Activated B cell treated with CpG ODN at 0.5 μM for 24 hours (primary cell): Measurements from ENCODE around the gene ZGLP1. TPM values are rescaled to one million over a fixed set of nuclear protein-coding genes. Genes with fewer than 3 reads are reported as not detected.

ENCODE experiments used
- ATAC-seq: fragments of 200-7000 bp; cut with Tn5 transposase; one replicate; pipeline ENCODE4 v1.10.0; 2021; ENCODE audit warnings: low read depth, mild to moderate bottlenecking, moderate library complexity
- CTCF ChIA-PET: fragments of 350-600 bp; sonication (Branson Sonifier 250); formaldehyde crosslinking; loops from one replicate; lab custom pipeline; 2021; ENCODE audit warnings: antibody characterized with exemption; lab: Charles Lee
- POLR2A ChIA-PET: fragments of 350-600 bp; sonication (Branson Sonifier 250); formaldehyde crosslinking; loops from one replicate; lab custom pipeline; 2021; ENCODE audit warnings: antibody characterized with exemption; lab: Charles Lee
- DNase-seq: peaks from one replicate; pipeline ENCODE4 v3.0.0; 2022
- H3K27ac Mint-ChIP-seq: one replicate; pipeline ENCODE4 v1.8.0; 2020; ENCODE audit warnings: mixed read lengths
- H3K27me3 Mint-ChIP-seq: one replicate; pipeline ENCODE4 v1.8.0; 2021; ENCODE audit warnings: mixed read lengths
- H3K36me3 Mint-ChIP-seq: one replicate; pipeline ENCODE4 v1.8.0; 2021; ENCODE audit warnings: low read depth, mixed read lengths
- H3K4me1 Mint-ChIP-seq: one replicate; pipeline ENCODE4 v1.8.0; 2021; ENCODE audit warnings: mixed read lengths
- H3K4me3 Mint-ChIP-seq: one replicate; pipeline ENCODE4 v1.8.0; 2020; ENCODE audit warnings: mild to moderate bottlenecking, mixed read lengths
- H3K9me3 Mint-ChIP-seq: one replicate; pipeline ENCODE4 v1.8.0; 2020; ENCODE audit warnings: mixed read lengths
- CTCF ChIP-seq: fragments of 200-600 bp; IDR thresholded peaks from one replicate; pipeline ENCODE4 v1.8.0; 2022; ENCODE audit warnings: antibody characterized with exemption, mild to moderate bottlenecking
- intact Hi-C: fragments of 100-400 bp; cut with micrococcal nuclease; formaldehyde crosslinking; loops from one replicate; pipeline ENCODE4 v1.15.1; 2024
- total RNA-seq: library from RNA; stranded (reverse); gene quantifications from 2 replicates; pipeline ENCODE4 v1.2.3, GENCODE V29; 2022

The ZGLP1 gene
- total RNA-seq, 1 donor from 2014 or later, result 5.1 TPM

GRCh38 chr19:10335352-10335985, 25.9 kb upstream of the ZGLP1 start:
- Mint-ChIP-seq H3K36me3 (peaks cover 34% of the 10 kb centered on the region), H3K4me3 (no peak overlapping the region), H3K27ac (no peak overlapping the region), H3K9me3 (no peaks in the 10 kb centered on the region), H3K4me1 (peaks cover 49% of the 10 kb centered on the region), H3K27me3 (no peaks in the 10 kb centered on the region)
- no peak for TF ChIP-seq CTCF
- no peak for DNase-seq
- POLR2A ChIA-PET, result no interaction called here
- CTCF ChIA-PET, result interaction anchor here (0.6 kb wide), 1 partner anchor 15 kb away, joined by 3 read pairs; no protein-coding TSS in a partner anchor
- intact Hi-C loops, result loop anchor here (5.0 kb wide), 1 partner anchor 37 kb away; no protein-coding TSS in a partner anchor
- no peak for ATAC-seq

DNA sequence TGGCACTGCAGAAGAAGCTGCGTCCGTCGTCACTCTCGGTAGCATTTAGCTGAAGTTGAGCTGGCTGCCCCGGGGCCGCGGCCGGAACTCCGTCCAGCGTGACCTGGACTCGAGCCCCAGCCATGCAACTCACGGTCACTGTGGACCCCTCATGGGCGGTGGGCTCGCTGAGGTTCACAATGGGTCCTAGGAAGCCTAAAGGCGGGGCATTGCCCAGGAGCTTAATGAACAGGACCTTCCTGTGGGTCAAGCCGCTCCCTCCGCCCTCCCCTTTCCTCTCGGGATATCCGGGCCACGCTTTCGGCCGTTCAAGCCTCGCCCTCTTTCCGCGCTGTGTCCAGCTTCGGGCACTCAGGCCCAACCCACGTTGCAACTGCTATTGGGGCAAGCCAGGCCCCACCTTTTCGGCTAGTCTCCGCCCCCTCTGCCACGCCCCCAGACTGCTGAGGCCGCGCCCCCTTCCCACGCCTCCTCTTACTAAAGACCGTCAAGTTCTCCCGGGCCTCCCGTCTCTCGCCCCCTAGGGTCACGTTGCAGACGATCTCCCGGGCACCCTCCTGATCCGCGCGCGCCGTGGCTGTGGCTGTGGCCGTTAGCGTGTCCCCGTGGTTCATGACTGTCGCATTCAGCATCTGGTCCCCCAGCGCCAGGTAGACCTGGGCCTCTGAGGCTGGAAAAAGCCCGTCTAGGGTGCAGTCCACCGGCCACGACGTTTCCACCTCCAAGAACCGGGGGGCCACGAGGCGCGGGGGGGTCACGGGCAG, 25.2 kb upstream of the ZGLP1 start:
- DNase-seq (no peak), ATAC-seq (no peak)
- no peaks in the 10 kb centered on the region for H3K9me3 Mint-ChIP-seq
- peaks cover 43% of the 10 kb centered on the region for H3K4me1 Mint-ChIP-seq
- intact Hi-C loops, result loop anchor here (5.0 kb wide), 1 partner anchor 38 kb away; no protein-coding TSS in a partner anchor
- H3K36me3 Mint-ChIP-seq, result peaks cover 41% of the 10 kb centered on the region
- no peak for TF ChIP-seq CTCF
- H3K27ac Mint-ChIP-seq, result no peak overlapping the region
- ChIA-PET CTCF (no interaction called here), POLR2A (interaction anchor here (0.6 to 3.6 kb wide), 4 partner anchors 45 to 222 kb away, joined by 5 to 54 read pairs (median 12); partner anchors contain the start of genes ICAM1 and TYK2)
- H3K27me3 Mint-ChIP-seq, result no peaks in the 10 kb centered on the region
- H3K4me3 Mint-ChIP-seq, result no peak overlapping the region

DNA sequence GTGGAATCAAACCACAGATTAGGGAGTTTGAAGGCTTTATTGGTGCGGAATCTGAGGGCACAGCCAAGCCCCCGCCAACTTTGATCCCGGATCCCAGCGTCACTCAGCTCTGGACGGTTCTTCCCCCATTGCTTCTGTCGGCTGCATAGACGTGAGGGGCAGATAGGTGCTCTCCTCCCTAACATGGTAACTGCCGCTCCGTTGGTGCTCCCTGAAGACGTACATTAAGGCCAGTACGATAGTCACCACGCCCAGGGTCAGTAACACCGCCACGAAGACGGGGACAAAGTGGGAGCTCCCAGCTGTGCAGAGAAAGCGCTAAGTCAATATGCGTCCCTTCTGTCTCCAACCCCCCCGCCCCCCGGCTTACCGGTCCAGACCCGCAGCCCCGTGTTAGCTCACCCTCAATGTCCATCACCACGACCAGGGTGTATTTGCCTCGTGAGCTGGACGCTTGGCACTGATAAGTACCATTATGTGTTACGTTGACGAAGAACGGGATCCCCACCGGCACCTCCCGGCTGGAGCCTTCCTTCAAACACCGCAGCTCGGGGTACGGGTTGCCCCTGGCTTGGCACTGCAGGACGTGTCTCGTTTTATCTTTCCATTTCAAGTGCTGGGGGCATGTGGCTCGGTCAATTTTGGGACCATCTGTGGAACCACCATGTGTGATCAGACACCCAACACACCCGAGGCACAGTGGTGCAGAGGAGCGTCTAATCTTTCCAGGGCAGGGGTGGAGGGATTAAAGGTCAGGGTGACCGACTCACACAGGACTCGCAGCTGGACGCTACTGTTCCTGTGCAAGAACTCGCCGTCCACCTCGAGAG, 24.4 kb upstream of the ZGLP1 start:
- TF ChIP-seq CTCF, result no peak
- peak overlapping the region; percentile 96 for H3K4me3 Mint-ChIP-seq
- DNase-seq, result no peak
- ChIA-PET CTCF (interaction anchor here (0.8 kb wide), 1 partner anchor 55 kb away, joined by 4 read pairs; no protein-coding TSS in a partner anchor), POLR2A (interaction anchor here (0.6 to 3.6 kb wide), 15 partner anchors 18 to 231 kb away, joined by 3 to 54 read pairs (median 5); partner anchors contain the start of genes ANGPTL6, FDX2, ICAM1 and ICAM5)
- H3K9me3 Mint-ChIP-seq, result no peaks in the 10 kb centered on the region
- no peaks in the 10 kb centered on the region for H3K27me3 Mint-ChIP-seq
- peaks cover 35% of the 10 kb centered on the region for H3K4me1 Mint-ChIP-seq
- intact Hi-C loops, result loop anchor here (1.0 to 2.0 kb wide), 4 partner anchors 39 to 232 kb away; partner anchors contain the start of genes KRI1 and TYK2
- peak overlapping the region; percentile 96 for H3K27ac Mint-ChIP-seq
- H3K36me3 Mint-ChIP-seq, result peaks cover 46% of the 10 kb centered on the region
- no peak for ATAC-seq

GRCh38 chr19:10332965-10333757, 23.5 kb upstream of the ZGLP1 start, which contains the start of gene RAVER1:
RAVER1 (minus strand) TSS chr19:10333529; CDS start chr19:10333507, 22 bp downstream.
- intact Hi-C loops, result loop anchor here (1.0 to 2.0 kb wide), 4 partner anchors 38 to 233 kb away; partner anchors contain the start of genes KRI1 and TYK2

More at GRCh38 chr19:10332965-10333757, 23.5 kb upstream of the ZGLP1 start, which contains the start of gene RAVER1:
- Mint-ChIP-seq H3K27ac (peak within 1 kb of the TSS; percentile 96), H3K36me3 (peaks cover 49% of the 10 kb centered on the region), H3K4me3 (peak within 1 kb of the TSS; percentile 96), H3K4me1 (peaks cover 27% of the 10 kb centered on the region), H3K9me3 (no peaks in the 10 kb centered on the region), H3K27me3 (no peaks in the 10 kb centered on the region)
- TF ChIP-seq CTCF, result no peak
- ChIA-PET POLR2A (interaction anchor here (0.6 to 3.6 kb wide), 15 partner anchors 17 to 484 kb away, joined by 3 to 54 read pairs (median 5); partner anchors contain the start of genes ANGPTL6, FDX2, ICAM1 and ICAM5), CTCF (interaction anchor here (0.7 to 0.8 kb wide), 2 partner anchors 56 to 63 kb away, joined by 3 to 4 read pairs; partner anchors contain the start of gene ICAM1)
- DNase-seq, result peak; percentile 93
- ATAC-seq, result peak; percentile 97
